IMR-90 (cell line): ENCODE results near the gene ERICH3. TPM values are rescaled to one million over a fixed set of nuclear protein-coding genes. Genes with fewer than 3 reads are reported as not detected.

Source experiments
- ATAC-seq: fragments of 200-7000 bp; cut with Tn5 transposase; 2 replicates; pipeline ENCODE4 v1.9.1; 2020; ENCODE audit warnings: low read depth, mild to moderate bottlenecking, moderate library complexity
- BruUV-seq: library from RNA; stranded (reverse); fragments of 400-500 nt; replicated peaks from 2 replicates; lab custom pipeline; 2021; lab: Mats Ljungman, UMichigan
- CTCF ChIA-PET: fragments of 300-600 bp; formaldehyde crosslinking; extraction: SDS; loops from one replicate; lab custom pipeline; 2021; ENCODE audit warnings: antibody characterized with exemption; lab: Yijun Ruan, JAX
- POLR2A ChIA-PET: fragments of 300-600 bp; sonication (Branson Sonifier 250); formaldehyde crosslinking; loops from one replicate; lab custom pipeline; 2022; ENCODE audit warnings: antibody characterized with exemption; ENCODE audit not compliant: unreplicated experiment; lab: Charles Lee
- DNase-seq: peaks from one replicate; pipeline ENCODE4 v3.0.0; 2013
- H2AFZ ChIP-seq: replicated peaks from 2 replicates; pipeline ENCODE3; 2013; ENCODE audit warnings: low read length, mild to moderate bottlenecking; ENCODE audit not compliant: poor library complexity
- H2AK5ac ChIP-seq: 2 replicates; pipeline ENCODE4 v1.6.1; 2013; ENCODE audit warnings: low read depth, low read length, inconsistent platforms
- H2AK9ac ChIP-seq: replicated peaks from 2 replicates; pipeline ENCODE3; 2013; ENCODE audit warnings: mild to moderate bottlenecking, low read depth, low read length, moderate library complexity; ENCODE audit not compliant: poor library complexity
- H2BK120ac ChIP-seq: 2 replicates; pipeline ENCODE4 v1.6.1; 2013; ENCODE audit warnings: low read depth, low read length, inconsistent platforms
- H2BK15ac ChIP-seq: 3 replicates; pipeline ENCODE4 v1.6.1; 2013; ENCODE audit warnings: low read depth, low read length, inconsistent platforms
- H2BK20ac ChIP-seq: 2 replicates; pipeline ENCODE4 v1.6.1; 2013; ENCODE audit warnings: low read depth, mild to moderate bottlenecking, inconsistent platforms, low read length, moderate library complexity
- H2BK5ac ChIP-seq: 2 replicates; pipeline ENCODE4 v1.6.1; 2013; ENCODE audit warnings: mild to moderate bottlenecking, low read depth, low read length, inconsistent platforms; ENCODE audit not compliant: poor library complexity, severe bottlenecking
- H3K14ac ChIP-seq: replicated peaks from 2 replicates; pipeline ENCODE4 v1.6.1; 2013; ENCODE audit warnings: low read depth, low read length, inconsistent platforms
- H3K18ac ChIP-seq: 2 replicates; pipeline ENCODE4 v1.6.1; 2013; ENCODE audit warnings: low read depth, low read length, control low read depth
- H3K23ac ChIP-seq: 2 replicates; pipeline ENCODE4 v1.6.1; 2013; ENCODE audit warnings: low read depth, low read length, inconsistent platforms
- H3K27ac ChIP-seq: 2 replicates; pipeline ENCODE4 v1.5.1; 2013; ENCODE audit warnings: mild to moderate bottlenecking, control low read depth, low read length; ENCODE audit not compliant: insufficient read depth
- H3K27me3 ChIP-seq: 2 replicates; pipeline ENCODE4 v1.6.1; 2013; ENCODE audit warnings: low read length; ENCODE audit not compliant: control insufficient read depth, insufficient read depth
- H3K36me3 ChIP-seq: 2 replicates; pipeline ENCODE4 v1.6.1; 2013; ENCODE audit warnings: low read length, mixed read lengths; ENCODE audit not compliant: control insufficient read depth, insufficient read depth
- H3K4ac ChIP-seq: 2 replicates; pipeline ENCODE4 v1.6.1; 2013; ENCODE audit warnings: low read depth, low read length, inconsistent platforms
- H3K4me1 ChIP-seq: 2 replicates; pipeline ENCODE4 v1.6.1; 2013; ENCODE audit warnings: low read length, mixed read lengths; ENCODE audit not compliant: control insufficient read depth, insufficient read depth
- H3K4me2 ChIP-seq: 2 replicates; pipeline ENCODE4 v1.6.1; 2013; ENCODE audit warnings: low read depth, mild to moderate bottlenecking, control low read depth, low read length, moderate library complexity
- H3K4me3 ChIP-seq: 2 replicates; pipeline ENCODE4 v1.5.1; 2013; ENCODE audit warnings: low read depth, mild to moderate bottlenecking, control low read depth, low read length, moderate library complexity; ENCODE audit not compliant: insufficient read depth
- H3K56ac ChIP-seq: 2 replicates; pipeline ENCODE4 v1.6.1; 2013; ENCODE audit warnings: low read length, inconsistent platforms; ENCODE audit not compliant: insufficient read depth; ENCODE audit errors: extremely low read depth
- H3K79me1 ChIP-seq, 2 experiments: 2 replicates each; pipeline ENCODE4 v1.6.1; 2013; ENCODE audit warnings: low read length in 2 of 2, inconsistent platforms in 1 of 2, low read depth in 1 of 2
- H3K9ac ChIP-seq: 2 replicates; pipeline ENCODE4 v1.6.1; 2013; ENCODE audit warnings: low read depth, low read length, control low read depth
- H3K9me1 ChIP-seq: 2 replicates; pipeline ENCODE4 v1.6.1; 2013; ENCODE audit warnings: low read length, inconsistent platforms; ENCODE audit not compliant: insufficient read depth
- H3K9me3 ChIP-seq: 2 replicates; pipeline ENCODE4 v1.6.1; 2013; ENCODE audit warnings: low read length; ENCODE audit not compliant: control insufficient read depth, insufficient read depth
- H4K20me1 ChIP-seq: 2 replicates; pipeline ENCODE4 v1.6.1; 2013; ENCODE audit warnings: low read length, inconsistent platforms; ENCODE audit not compliant: insufficient read depth
- H4K5ac ChIP-seq: 2 replicates; pipeline ENCODE4 v1.6.1; 2013; ENCODE audit warnings: mild to moderate bottlenecking, low read depth, low read length, control low read depth
- H4K8ac ChIP-seq, 2 experiments: 2 replicates each; pipeline ENCODE4 v1.6.1; 2013; ENCODE audit warnings: low read depth in 2 of 2, low read length in 2 of 2, control low read depth in 1 of 2, inconsistent platforms in 1 of 2
- H4K91ac ChIP-seq: 2 replicates; pipeline ENCODE4 v1.6.1; 2013; ENCODE audit warnings: low read depth, low read length, inconsistent platforms; ENCODE audit not compliant: insufficient read depth
- BHLHE40 ChIP-seq: fragments of 150-350 bp; IDR thresholded peaks from 2 replicates; pipeline ENCODE4 v1.6.1; 2016; ENCODE audit warnings: mild to moderate bottlenecking, low read depth, low read length
- CEBPB ChIP-seq: IDR thresholded peaks from 2 replicates; pipeline ENCODE4 v1.6.1; 2012; ENCODE audit warnings: low read depth, low read length, improper control_type of control experiment
- ELK1 ChIP-seq: fragments of 150-350 bp; IDR thresholded peaks from 2 replicates; pipeline ENCODE4 v1.6.1; 2016; ENCODE audit warnings: low read depth, mild to moderate bottlenecking, low read length, moderate library complexity, borderline replicate concordance
- WGBS, 2 experiments: methylation state at CpG; one replicate each; pipeline versions ENCODE4 v1.1.5 to v1.1.7; 2013; ENCODE audit warnings: missing lambda C conversion rate in 2 of 2; ENCODE audit not compliant: insufficient read length in 1 of 2; ENCODE audit errors: extremely low coverage in 2 of 2; 5-methylcytosine and 5-hydroxymethylcytosine counted together
- dilution Hi-C: fragments of 300-500 bp; cut with HindIII; formaldehyde crosslinking; loops from one replicate; pipeline ENCODE4 v1.14.3; 2018; ENCODE audit warnings: low sequenced_read_pairs; ENCODE audit not compliant: unreplicated experiment
- in situ Hi-C: fragments of 300-500 bp; cut with MboI; formaldehyde crosslinking; loops from 3 replicates; pipeline ENCODE4 v1.14.3; 2019; ENCODE audit warnings: low sequenced_read_pairs, inconsistent platforms, mixed read lengths
- intact Hi-C: fragments of 100-400 bp; cut with micrococcal nuclease; formaldehyde crosslinking; loops from 2 replicates; pipeline ENCODE4 v1.10.0; 2022
- polyA plus RNA-seq, 3 experiments: library from polyadenylated mRNA; depleted of rRNA; stranded (reverse); fragments of >200 nt; gene quantifications; 2 replicates each; pipeline ENCODE4 v1.2.3, GENCODE V29; 2012; ENCODE audit warnings: low replicate concordance in 1 of 3
- total RNA-seq: library from RNA; depleted of rRNA; stranded (reverse); fragments of >200 nt; gene quantifications from 2 replicates; pipeline ENCODE4 v1.2.3, GENCODE V29; 2012
- TF ChIP-seq, protein P1 (sequence below): fragments of 150-350 bp; IDR thresholded peaks from 2 replicates; pipeline ENCODE4 v1.6.1; 2017; ENCODE audit warnings: mild to moderate bottlenecking, antibody characterized with exemption, low read length, low read depth

The ERICH3 gene
- total and polyA plus RNA-seq, 2 of the 4 experiments (the other 2 are of a cell fraction): not detected

GRCh38 chr1:74584185-74584584, 89.4 kb downstream of the ERICH3 start:
- Histone ChIP-seq H3K9ac (no peak overlapping the region), H2AK9ac (no peak overlapping the region), H2BK20ac (no peak overlapping the region), H2BK120ac (no peak overlapping the region), H3K36me3 (no peaks in the 10 kb centered on the region), H3K4me1 (no peaks in the 10 kb centered on the region), H3K56ac (no peak overlapping the region), H3K27me3 (no peaks in the 10 kb centered on the region), H3K27ac (no peak overlapping the region), H3K4ac (no peak overlapping the region), H4K8ac (no peak overlapping the region), H2AFZ (no peak overlapping the region), H4K5ac (no peak overlapping the region), H3K4me3 (no peak overlapping the region), H3K79me1 (no peaks in the 10 kb centered on the region), H4K20me1 (no peaks in the 10 kb centered on the region), H2BK15ac (no peak overlapping the region), H3K14ac (no peak overlapping the region), H3K9me3 (no peaks in the 10 kb centered on the region), H4K91ac (no peak overlapping the region), H3K4me2 (no peak overlapping the region), H2AK5ac (no peak overlapping the region), H3K23ac (no peak overlapping the region), H3K18ac (no peak overlapping the region), H2BK5ac (no peak overlapping the region), H3K9me1 (no peaks in the 10 kb centered on the region)
- TF ChIP-seq ELK1: no peak
- no peak for TF ChIP-seq CEBPB
- no peak for TF ChIP-seq BHLHE40
- TF ChIP-seq, protein P1, sequence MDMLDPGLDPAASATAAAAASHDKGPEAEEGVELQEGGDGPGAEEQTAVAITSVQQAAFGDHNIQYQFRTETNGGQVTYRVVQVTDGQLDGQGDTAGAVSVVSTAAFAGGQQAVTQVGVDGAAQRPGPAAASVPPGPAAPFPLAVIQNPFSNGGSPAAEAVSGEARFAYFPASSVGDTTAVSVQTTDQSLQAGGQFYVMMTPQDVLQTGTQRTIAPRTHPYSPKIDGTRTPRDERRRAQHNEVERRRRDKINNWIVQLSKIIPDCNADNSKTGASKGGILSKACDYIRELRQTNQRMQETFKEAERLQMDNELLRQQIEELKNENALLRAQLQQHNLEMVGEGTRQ: no peak
- peak; percentile 0 for DNase-seq
- ChIA-PET CTCF (no interaction called here), POLR2A (no interaction called here)
- dilution Hi-C loops (no loop called here), in situ Hi-C loops (no loop called here), intact Hi-C loops (loop anchor here (10.0 kb wide), 1 partner anchor 151 kb away; the partner anchor contains the start of genes CRYZ and TYW3)
- peak; percentile 68 for ATAC-seq
- WGBS, 2 experiments: 0% methylated on average over 1 of the region's 2 CpGs; no CpG with 5 or more reads in 1 of the 2 experiments
- no TSS peak for BruUV-seq
